ENCODE results near the gene KRT31.
"Not testable (repeated sequence)": the region's sequence is repeated elsewhere in the genome, so short reads cannot be mapped to it uniquely, and the experiment has no call there.

Gene KRT31

DNA sequence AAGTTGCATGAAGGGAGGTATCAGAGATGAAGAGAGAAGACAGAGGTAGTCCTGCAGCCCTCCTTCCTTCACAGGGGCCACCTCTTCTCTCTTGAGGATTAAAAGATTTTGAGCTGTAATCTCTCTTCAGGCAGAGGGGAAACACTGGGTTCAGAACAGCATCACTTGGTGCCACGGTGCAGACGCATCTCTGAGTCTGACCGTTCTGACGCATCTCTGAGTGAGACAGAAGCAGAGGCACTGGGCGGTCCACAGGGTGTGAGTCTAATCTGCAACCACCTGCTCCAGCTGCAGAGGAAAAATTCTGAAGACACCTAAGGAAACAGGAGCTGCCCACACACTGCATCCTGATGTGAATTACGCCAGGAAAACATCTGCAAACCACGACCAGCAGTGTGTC is 32.3 kb upstream of the KRT31 start:
- no peaks in the 10 kb centered on the region for H3K36me3 ChIP-seq (ENCODE audit: control insufficient read depth, insufficient read depth, low read length)
- H3K4me3 ChIP-seq (ENCODE audit: low read length): no peak overlapping the region
- no peaks in the 10 kb centered on the region for H3K27me3 ChIP-seq (ENCODE audit: control insufficient read depth, insufficient read depth, low read length)
- H3K4me1 ChIP-seq (ENCODE audit: control insufficient read depth, insufficient read depth, low read length): no peaks in the 10 kb centered on the region
- H3K9ac ChIP-seq (ENCODE audit: low read length): no peak overlapping the region
- H3K27ac ChIP-seq (ENCODE audit: low read depth, low read length): no peak overlapping the region

DNA sequence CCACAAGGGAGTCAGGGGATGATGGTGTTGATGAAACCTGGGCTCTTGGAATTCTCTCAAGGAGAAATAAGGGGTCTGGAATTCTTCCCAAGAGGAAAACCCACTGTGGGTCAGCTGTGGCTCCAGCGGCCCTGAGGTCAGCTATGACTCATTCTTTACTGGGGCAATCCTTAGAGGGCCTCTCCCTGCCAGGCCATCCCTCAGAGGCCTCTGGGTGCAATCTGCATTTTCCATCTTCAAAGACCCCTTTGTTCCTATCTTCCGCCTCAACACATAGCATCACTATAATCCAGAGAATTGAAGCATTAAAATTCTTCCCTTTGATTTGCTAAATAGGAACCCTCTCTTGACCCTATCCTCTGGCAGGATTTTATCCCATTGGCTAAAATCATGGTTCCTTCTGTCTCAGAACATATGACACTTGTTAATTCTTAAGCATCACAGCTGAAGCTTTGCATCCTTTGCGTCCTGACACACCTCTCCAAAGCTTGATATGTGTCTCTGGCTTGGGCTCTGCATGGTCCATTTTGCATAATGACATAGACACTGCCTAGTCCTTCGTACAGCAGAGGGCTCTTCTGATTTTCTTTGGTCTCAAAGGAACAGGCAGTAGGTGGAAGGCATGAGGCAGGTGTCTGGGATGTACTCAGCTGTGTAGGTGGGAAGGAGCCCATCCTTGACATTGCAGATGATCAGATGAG is 31.3 kb upstream of the KRT31 start:
- H3K36me3 ChIP-seq (ENCODE audit: control insufficient read depth, insufficient read depth, low read length): no peaks in the 10 kb centered on the region
- peaks cover 4% of the 10 kb centered on the region for H3K27me3 ChIP-seq (ENCODE audit: control insufficient read depth, insufficient read depth, low read length)
- H3K4me1 ChIP-seq (ENCODE audit: control insufficient read depth, insufficient read depth, low read length): no peaks in the 10 kb centered on the region
- no peak overlapping the region for H3K4me3 ChIP-seq (ENCODE audit: low read length)
- no peak overlapping the region for H3K9ac ChIP-seq (ENCODE audit: low read length)
- H3K27ac ChIP-seq (ENCODE audit: low read depth, low read length): no peak overlapping the region

DNA sequence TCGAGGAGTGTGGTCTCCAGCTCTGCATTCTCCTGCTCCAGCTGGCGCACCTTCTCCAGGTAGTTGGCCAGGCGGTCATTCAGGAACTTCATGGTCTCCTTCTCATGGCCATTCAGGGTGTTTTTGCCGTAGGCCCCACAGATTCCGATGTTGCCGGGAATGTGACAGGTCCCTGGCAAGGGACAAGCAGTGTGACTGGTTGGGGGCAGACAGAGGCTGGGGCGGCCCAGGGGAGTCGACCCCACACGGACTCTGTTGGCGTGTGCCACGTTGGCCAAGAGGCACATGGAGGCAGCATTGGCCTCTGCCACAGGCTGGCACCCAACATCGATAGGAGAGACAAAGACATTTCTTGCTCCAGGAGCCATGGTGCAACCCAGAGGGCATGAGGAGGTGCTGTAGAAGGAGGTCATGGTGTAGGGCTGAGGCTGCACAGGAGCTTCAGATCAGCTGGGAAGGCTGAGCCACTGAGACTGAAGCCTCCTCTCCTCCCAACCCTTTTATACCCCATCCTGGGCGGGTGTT is 26.8 kb upstream of the KRT31 start, which contains the start of gene KRT37:
KRT37 (minus strand) TSS at position 475 of the 525 bp plus-strand sequence; CDS start at position 413, 62 bp downstream.
- no peak within 1 kb of the TSS for H3K9ac ChIP-seq (ENCODE audit: low read length)
- H3K36me3 ChIP-seq (ENCODE audit: control insufficient read depth, insufficient read depth, low read length): no peaks in the 10 kb centered on the region
- H3K27ac ChIP-seq (ENCODE audit: low read depth, low read length): no peak within 1 kb of the TSS
- H3K27me3 ChIP-seq (ENCODE audit: control insufficient read depth, insufficient read depth, low read length): peaks cover 4% of the 10 kb centered on the region
- no peak within 1 kb of the TSS for H3K4me3 ChIP-seq (ENCODE audit: low read length)
- H3K4me1 ChIP-seq (ENCODE audit: control insufficient read depth, insufficient read depth, low read length): peaks cover 8% of the 10 kb centered on the region

DNA sequence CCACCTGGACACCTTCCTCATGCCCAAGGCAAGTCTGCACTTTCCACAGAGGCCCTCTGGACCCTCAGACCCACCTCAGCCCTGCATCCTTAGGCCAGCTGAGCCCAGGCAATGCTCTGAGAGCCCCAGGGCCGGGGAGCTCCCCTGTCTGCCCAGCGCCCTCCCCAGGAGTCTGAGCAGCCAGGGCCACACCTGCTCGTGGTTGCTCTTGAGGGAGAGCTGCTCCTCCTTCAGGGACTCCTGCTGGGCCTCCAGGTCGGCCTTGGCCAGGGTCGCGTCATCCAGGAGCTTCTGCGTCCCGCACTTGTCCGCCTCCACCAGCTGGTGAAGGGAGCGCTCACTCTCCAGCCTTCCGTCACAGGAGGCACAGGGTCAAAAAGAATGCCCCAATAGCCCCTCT is 25.2 kb upstream of the KRT31 start:
- H3K4me1 ChIP-seq (ENCODE audit: control insufficient read depth, insufficient read depth, low read length); H3K27ac ChIP-seq (ENCODE audit: low read depth, low read length); H3K4me3 ChIP-seq (ENCODE audit: low read length); H3K36me3 ChIP-seq (ENCODE audit: control insufficient read depth, insufficient read depth, low read length); H3K27me3 ChIP-seq (ENCODE audit: control insufficient read depth, insufficient read depth, low read length); H3K9ac ChIP-seq (ENCODE audit: low read length): not testable (repeated sequence)

DNA sequence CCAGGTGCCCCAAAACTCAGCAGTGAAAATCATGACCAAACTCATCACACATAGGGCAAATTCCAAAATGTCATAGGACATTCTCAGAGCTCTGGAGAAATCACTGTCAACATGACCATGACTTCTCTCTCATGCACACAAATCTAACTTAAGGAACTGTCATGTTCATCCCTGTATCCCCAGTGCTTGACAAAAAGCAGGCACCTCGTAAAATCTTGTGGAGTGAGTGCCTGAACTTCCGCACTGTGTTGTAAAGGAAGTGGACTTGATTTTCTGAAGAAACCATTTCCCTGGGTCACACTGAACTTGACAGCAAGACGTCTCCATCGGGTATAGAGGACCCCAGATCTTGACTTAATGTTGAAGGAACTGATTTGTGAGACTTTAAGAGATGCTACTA is 24.2 kb upstream of the KRT31 start:
- peaks cover 4% of the 10 kb centered on the region for H3K27me3 ChIP-seq (ENCODE audit: control insufficient read depth, insufficient read depth, low read length)
- H3K36me3 ChIP-seq (ENCODE audit: control insufficient read depth, insufficient read depth, low read length): no peaks in the 10 kb centered on the region
- H3K4me1 ChIP-seq (ENCODE audit: control insufficient read depth, insufficient read depth, low read length): peaks cover 8% of the 10 kb centered on the region
- H3K27ac ChIP-seq (ENCODE audit: low read depth, low read length): no peak overlapping the region
- H3K9ac ChIP-seq (ENCODE audit: low read length): no peak overlapping the region
- H3K4me3 ChIP-seq (ENCODE audit: low read length): no peak overlapping the region

GRCh38 chr17:41421116-41421515 is 23.7 kb upstream of the KRT31 start:
- no peak overlapping the region for H3K27ac ChIP-seq (ENCODE audit: low read depth, low read length)
- peaks cover 4% of the 10 kb centered on the region for H3K27me3 ChIP-seq (ENCODE audit: control insufficient read depth, insufficient read depth, low read length)
- peaks cover 8% of the 10 kb centered on the region for H3K4me1 ChIP-seq (ENCODE audit: control insufficient read depth, insufficient read depth, low read length)
- H3K9ac ChIP-seq (ENCODE audit: low read length): no peak overlapping the region
- H3K4me3 ChIP-seq (ENCODE audit: low read length): no peak overlapping the region
- H3K36me3 ChIP-seq (ENCODE audit: control insufficient read depth, insufficient read depth, low read length): no peaks in the 10 kb centered on the region

DNA sequence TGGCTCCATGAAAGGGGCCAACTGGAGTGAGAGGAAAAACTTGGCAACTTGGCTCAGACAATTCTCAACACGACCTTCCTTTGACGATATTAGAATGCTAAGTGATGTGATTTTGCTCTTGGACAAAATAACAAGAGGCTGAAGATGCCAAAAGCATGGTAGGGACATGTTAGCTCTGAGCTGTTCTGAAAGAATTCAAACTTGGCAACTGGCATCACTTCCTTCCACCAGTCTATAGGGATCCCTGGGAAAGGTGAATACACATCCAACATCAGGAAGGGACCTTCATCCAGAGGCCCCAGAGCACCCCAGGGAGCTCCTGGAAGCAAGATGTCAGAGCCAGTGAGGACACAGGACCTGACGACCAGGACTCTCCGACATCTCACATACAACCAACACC is 22.7 kb upstream of the KRT31 start:
- no peak overlapping the region for H3K4me3 ChIP-seq (ENCODE audit: low read length)
- H3K36me3 ChIP-seq (ENCODE audit: control insufficient read depth, insufficient read depth, low read length): no peaks in the 10 kb centered on the region
- H3K4me1 ChIP-seq (ENCODE audit: control insufficient read depth, insufficient read depth, low read length): peaks cover 8% of the 10 kb centered on the region
- peaks cover 4% of the 10 kb centered on the region for H3K27me3 ChIP-seq (ENCODE audit: control insufficient read depth, insufficient read depth, low read length)
- no peak overlapping the region for H3K9ac ChIP-seq (ENCODE audit: low read length)
- H3K27ac ChIP-seq (ENCODE audit: low read depth, low read length): no peak overlapping the region

DNA sequence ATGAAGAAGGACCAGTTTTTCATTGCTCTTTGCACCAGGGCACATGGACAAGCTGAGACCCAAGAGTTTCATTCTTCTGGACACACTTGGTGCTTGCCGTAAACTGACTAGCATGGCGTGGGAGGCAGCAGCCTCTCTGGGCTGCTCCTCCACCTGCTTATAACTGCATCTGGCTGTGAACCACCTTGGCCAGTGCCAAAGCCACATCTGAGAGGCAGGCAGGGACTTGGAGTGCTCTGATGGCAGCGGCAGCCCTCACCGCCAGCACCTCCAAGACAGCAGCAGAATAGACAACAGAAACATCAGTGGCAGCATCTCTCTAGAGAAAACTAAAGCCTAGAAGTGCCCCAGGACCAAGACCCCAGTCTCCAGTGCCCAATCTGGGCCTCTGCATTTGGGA is 22.3 kb upstream of the KRT31 start:
- H3K27ac ChIP-seq (ENCODE audit: low read depth, low read length): no peak overlapping the region
- H3K27me3 ChIP-seq (ENCODE audit: control insufficient read depth, insufficient read depth, low read length): peaks cover 4% of the 10 kb centered on the region

GRCh38 chr17:41418116-41418860 is 20.9 kb upstream of the KRT31 start:
- Histone ChIP-seq H3K27me3 (ENCODE audit: control insufficient read depth, insufficient read depth, low read length) (no peaks in the 10 kb centered on the region), H3K36me3 (ENCODE audit: control insufficient read depth, insufficient read depth, low read length) (no peaks in the 10 kb centered on the region), H3K9ac (ENCODE audit: low read length) (no peak overlapping the region), H3K4me3 (ENCODE audit: low read length) (no peak overlapping the region), H3K4me1 (ENCODE audit: control insufficient read depth, insufficient read depth, low read length) (peaks cover 8% of the 10 kb centered on the region), H3K27ac (ENCODE audit: low read depth, low read length) (no peak overlapping the region)

More for the DNA sequence above, 22.3 kb upstream of the KRT31 start:
- H3K36me3 ChIP-seq (ENCODE audit: control insufficient read depth, insufficient read depth, low read length): no peaks in the 10 kb centered on the region
- H3K4me1 ChIP-seq (ENCODE audit: control insufficient read depth, insufficient read depth, low read length): peaks cover 8% of the 10 kb centered on the region
- H3K4me3 ChIP-seq (ENCODE audit: low read length): no peak overlapping the region
- no peak overlapping the region for H3K9ac ChIP-seq (ENCODE audit: low read length)

DNA sequence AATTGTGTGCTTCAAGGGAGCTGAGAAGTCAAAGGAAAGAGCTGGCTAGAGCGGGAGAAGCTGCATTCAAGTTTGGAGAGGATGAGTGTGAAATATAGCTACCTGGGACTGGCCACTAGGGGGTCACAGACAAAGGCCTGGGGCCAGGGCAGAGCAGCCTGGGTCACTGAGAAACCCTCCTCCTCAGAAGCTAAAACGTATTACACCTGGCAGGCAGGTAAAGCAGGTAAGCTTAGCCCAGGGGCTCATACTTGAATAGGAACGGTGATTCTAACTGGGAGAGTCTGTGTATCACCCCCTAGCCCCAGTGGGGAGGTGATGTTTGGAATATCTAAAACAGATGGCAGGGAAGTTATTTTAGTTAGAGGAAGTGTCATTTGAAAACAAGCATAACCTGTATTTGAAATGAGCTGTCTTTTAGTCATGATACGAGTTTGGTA is 20.2 kb upstream of the KRT31 start:
- H3K27me3 ChIP-seq (ENCODE audit: control insufficient read depth, insufficient read depth, low read length): no peaks in the 10 kb centered on the region
- H3K27ac ChIP-seq (ENCODE audit: low read depth, low read length): no peak overlapping the region
- H3K9ac ChIP-seq (ENCODE audit: low read length): no peak overlapping the region
- no peak overlapping the region for H3K4me3 ChIP-seq (ENCODE audit: low read length)
- peaks cover 8% of the 10 kb centered on the region for H3K4me1 ChIP-seq (ENCODE audit: control insufficient read depth, insufficient read depth, low read length)
- H3K36me3 ChIP-seq (ENCODE audit: control insufficient read depth, insufficient read depth, low read length): no peaks in the 10 kb centered on the region

DNA sequence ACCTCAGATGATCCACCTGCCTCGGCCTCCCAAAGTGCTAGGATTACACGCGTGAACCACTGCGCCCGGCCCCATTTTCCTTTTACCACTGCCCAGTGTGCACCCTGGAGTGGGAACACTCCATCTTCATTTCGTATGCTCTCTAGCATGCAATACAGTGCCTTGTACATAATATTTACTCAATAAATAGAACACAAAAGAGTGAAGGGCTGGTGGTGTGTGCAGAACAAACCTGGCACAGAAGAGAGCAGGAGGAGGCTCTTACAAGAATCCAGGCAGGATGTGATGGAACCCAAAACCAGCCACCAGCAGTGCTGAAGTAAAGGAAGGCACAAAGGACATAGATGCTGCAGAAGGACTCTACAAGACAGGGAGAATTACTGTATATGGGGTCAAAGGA is 19.7 kb upstream of the KRT31 start:
- no peak overlapping the region for H3K9ac ChIP-seq (ENCODE audit: low read length)
- no peak overlapping the region for H3K4me3 ChIP-seq (ENCODE audit: low read length)

DNA sequence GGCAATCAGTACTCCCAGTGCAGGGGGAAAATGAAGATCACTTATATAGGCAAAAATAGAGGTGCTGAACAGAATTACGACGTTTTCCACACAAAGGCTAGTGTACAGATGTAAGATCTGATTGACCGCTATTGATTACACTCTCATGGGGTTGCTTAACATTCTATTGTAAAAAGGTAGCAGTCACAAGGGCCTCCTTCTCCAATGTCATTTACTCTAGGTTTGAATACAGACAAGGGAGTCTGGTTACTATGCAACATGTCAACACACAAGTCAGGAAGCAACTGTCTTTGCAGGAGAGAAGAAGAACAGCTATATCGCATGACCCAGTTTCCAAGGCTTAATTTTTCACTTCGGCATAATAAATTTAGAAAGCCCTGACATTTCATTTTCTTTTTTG is 19.1 kb upstream of the KRT31 start:
- Histone ChIP-seq H3K9ac (ENCODE audit: low read length) (no peak overlapping the region), H3K36me3 (ENCODE audit: control insufficient read depth, insufficient read depth, low read length) (no peaks in the 10 kb centered on the region), H3K4me1 (ENCODE audit: control insufficient read depth, insufficient read depth, low read length) (peaks cover 2% of the 10 kb centered on the region), H3K4me3 (ENCODE audit: low read length) (no peak overlapping the region), H3K27me3 (ENCODE audit: control insufficient read depth, insufficient read depth, low read length) (no peaks in the 10 kb centered on the region), H3K27ac (ENCODE audit: low read depth, low read length) (no peak overlapping the region)

More for the DNA sequence above, 19.7 kb upstream of the KRT31 start:
- no peaks in the 10 kb centered on the region for H3K27me3 ChIP-seq (ENCODE audit: control insufficient read depth, insufficient read depth, low read length)
- no peaks in the 10 kb centered on the region for H3K36me3 ChIP-seq (ENCODE audit: control insufficient read depth, insufficient read depth, low read length)
- H3K27ac ChIP-seq (ENCODE audit: low read depth, low read length): no peak overlapping the region
- H3K4me1 ChIP-seq (ENCODE audit: control insufficient read depth, insufficient read depth, low read length): peaks cover 8% of the 10 kb centered on the region

Data from rectal smooth muscle tissue (tissue), 1 donor.